Ishikawa (cell line): ENCODE data around the gene CCNDBP1.

Experiments used
- CREB1 ChIP-seq: IDR thresholded peaks from 2 replicates; pipeline ENCODE4 v1.6.1; 2012; ENCODE audit warnings: low read depth
- FOXM1 ChIP-seq: IDR thresholded peaks from 2 replicates; pipeline ENCODE4 v1.6.1; 2012; ENCODE audit warnings: low read depth, borderline replicate concordance
- REST ChIP-seq: IDR thresholded peaks from 2 replicates; pipeline ENCODE4 v1.6.1; 2012; ENCODE audit warnings: low read depth, mild to moderate bottlenecking
- TCF12 ChIP-seq: IDR thresholded peaks from 2 replicates; pipeline ENCODE4 v1.6.1; 2012; ENCODE audit warnings: low read depth

- TF ChIP-seq TCF12 (no peak), FOXM1 (no peak), REST (no peak), CREB1 (no peak)
These were observed 50.3 kb downstream of the CCNDBP1 start for GRCh38 chr15:43235536-43235935.
